ENCODE measurements around the gene UBL7. TPM values are rescaled to one million over a fixed set of nuclear protein-coding genes. Genes with fewer than 3 reads are reported as not detected.

Gene UBL7
- polyA plus RNA-seq, 3 donors = 43.4 to 103 (median 95.1) TPM

GRCh38 chr15:74426404-74427281 lies 34.3 kb downstream of the UBL7 start:
- Mint-ChIP-seq H3K27ac (no peak overlapping the region), H3K36me3 (peaks cover 0 to 5% of the 10 kb centered on the region in 2 donors), H3K4me3 (no peak overlapping the region), H3K27me3 (ENCODE audit: low read depth in 3 of 3) (peaks cover 13 to 20% (median 17%) of the 10 kb centered on the region in 3 donors), H3K9me3 (peaks cover 0 to 3% (median 0%) of the 10 kb centered on the region in 7 donors), H3K4me1 (peaks cover 33% of the 10 kb centered on the region)
- Histone ChIP-seq H3K36me3 (replicated peaks in 1 of 2; ENCODE audit: control insufficient read depth in 1 of 2, insufficient read depth in 2 of 2, low read length in 2 of 2) (no peaks in the 10 kb centered on the region), H4K20me1 (ENCODE audit: insufficient read depth, low read length) (no peaks in the 10 kb centered on the region), H3K4me3 (replicated peaks in 1 of 3; ENCODE audit: low read depth in 2 of 3, low read length in 3 of 3) (no peak overlapping the region), H3K4me1 (ENCODE audit: control insufficient read depth in 1 of 2, insufficient read depth in 2 of 2, low read length in 2 of 2) (peaks cover 26% of the 10 kb centered on the region in 2 donors), H3K79me2 (ENCODE audit: insufficient read depth, low read length) (no peaks in the 10 kb centered on the region), H3K27me3 (ENCODE audit: control insufficient read depth in 2 of 2, insufficient read depth in 2 of 2, low read length in 2 of 2) (peaks cover 3 to 14% of the 10 kb centered on the region in 2 donors), H3K9me3 (replicated peaks in 1 of 2; ENCODE audit: control insufficient read depth in 1 of 2, insufficient read depth in 1 of 2, low read length in 2 of 2) (no peaks in the 10 kb centered on the region), H3K4me2 (replicated peaks; ENCODE audit: extremely low read depth, low read length, poor library complexity, severe bottlenecking) (no peak overlapping the region), H3K27ac (ENCODE audit: low read depth in 1 of 2, low read length in 2 of 2) (no peak overlapping the region), H3K9ac (ENCODE audit: insufficient read depth, low read length, poor library complexity, severe bottlenecking) (no peak overlapping the region), H2AFZ (ENCODE audit: insufficient read depth, low read depth, low read length, poor library complexity, severe bottlenecking) (no peak overlapping the region)
- TF ChIP-seq CTCF (IDR thresholded peaks at IDR 0.05) = no peak
- 90% methylated on average over 8 of the region's 10 CpGs for WGBS (ENCODE audit: insufficient coverage)
- intact Hi-C loops (cut with micrococcal nuclease) = no loop called here
- no peak for DNase-seq

- Histone ChIP-seq H3K79me2 (ENCODE audit: insufficient read depth, low read length) (no peaks in the 10 kb centered on the region), H3K9me3 (replicated peaks in 1 of 2; ENCODE audit: control insufficient read depth in 1 of 2, insufficient read depth in 1 of 2, low read length in 2 of 2) (no peaks in the 10 kb centered on the region), H3K9ac (ENCODE audit: insufficient read depth, low read length, poor library complexity, severe bottlenecking) (no peak overlapping the region), H2AFZ (ENCODE audit: insufficient read depth, low read depth, low read length, poor library complexity, severe bottlenecking) (no peak overlapping the region), H3K27me3 (ENCODE audit: control insufficient read depth in 2 of 2, insufficient read depth in 2 of 2, low read length in 2 of 2) (peaks cover 0 to 4% of the 10 kb centered on the region in 2 donors), H3K27ac (ENCODE audit: low read depth in 1 of 2, low read length in 2 of 2) (no peak overlapping the region), H3K4me2 (replicated peaks; ENCODE audit: extremely low read depth, low read length, poor library complexity, severe bottlenecking) (no peak overlapping the region), H3K4me3 (replicated peaks in 1 of 3; ENCODE audit: low read depth in 2 of 3, low read length in 3 of 3) (no peak overlapping the region), H3K36me3 (replicated peaks in 1 of 2; ENCODE audit: control insufficient read depth in 1 of 2, insufficient read depth in 2 of 2, low read length in 2 of 2) (no peaks in the 10 kb centered on the region), H4K20me1 (ENCODE audit: insufficient read depth, low read length) (no peaks in the 10 kb centered on the region), H3K4me1 (ENCODE audit: control insufficient read depth in 1 of 2, insufficient read depth in 2 of 2, low read length in 2 of 2) (peaks cover 26% of the 10 kb centered on the region in 2 donors)
- Mint-ChIP-seq H3K27ac (no peak overlapping the region), H3K4me3 (no peak overlapping the region), H3K27me3 (ENCODE audit: low read depth in 3 of 3) (peaks cover 6 to 11% (median 9%) of the 10 kb centered on the region in 3 donors), H3K36me3 (no peaks in the 10 kb centered on the region), H3K9me3 (peaks cover 0 to 2% (median 0%) of the 10 kb centered on the region in 7 donors), H3K4me1 (peaks cover 30% of the 10 kb centered on the region)
- no peak for TF ChIP-seq CTCF (IDR thresholded peaks at IDR 0.05)
- 82% methylated on average over 7 of the region's 7 CpGs for WGBS (ENCODE audit: insufficient coverage)
- intact Hi-C loops (cut with micrococcal nuclease) = no loop called here
- no peak for DNase-seq
Measured at GRCh38 chr15:74425630-74426029, 35.3 kb downstream of the UBL7 start.
